Choroid plexus epithelial cell (primary cell): ENCODE results near the gene SEC11C.

Source experiments
- DNase-seq: peaks from one replicate; pipeline ENCODE4 v3.0.0-alpha.2; 2010; ENCODE audit warnings: low read depth
- H3K4me3 ChIP-seq: 2 replicates; pipeline ENCODE4 v1.5.1; 2011; ENCODE audit warnings: low read depth, mild to moderate bottlenecking, control low read depth, low read length, moderate library complexity
- TF ChIP-seq, protein P1 (sequence below): conservative IDR thresholded peaks from 2 replicates; pipeline ENCODE4 v1.5.1; 2011; ENCODE audit warnings: low read depth, mild to moderate bottlenecking, control low read depth, inconsistent platforms, low read length, moderate library complexity

SEC11C gene

DNA sequence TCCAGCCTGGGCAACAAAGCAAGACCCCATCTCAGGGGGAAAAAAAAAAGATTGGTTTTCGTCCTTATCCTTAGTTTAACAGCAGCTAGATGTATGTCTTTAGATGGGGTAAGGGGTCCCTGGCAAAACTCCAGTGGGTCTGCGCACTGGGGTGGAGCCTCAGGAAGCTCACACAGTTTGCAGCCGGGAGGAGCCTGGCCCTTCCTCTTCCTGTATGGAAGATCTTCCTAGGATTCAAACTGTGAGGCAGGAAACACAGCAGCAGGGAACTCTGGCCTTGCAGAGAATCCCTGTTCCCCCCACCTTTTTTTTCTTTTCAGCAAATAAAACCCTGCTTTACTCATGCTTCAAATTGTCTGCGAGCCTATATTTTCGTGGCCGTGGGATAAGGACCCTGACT is 67.8 kb downstream of the SEC11C start:
- TF ChIP-seq, protein P1, sequence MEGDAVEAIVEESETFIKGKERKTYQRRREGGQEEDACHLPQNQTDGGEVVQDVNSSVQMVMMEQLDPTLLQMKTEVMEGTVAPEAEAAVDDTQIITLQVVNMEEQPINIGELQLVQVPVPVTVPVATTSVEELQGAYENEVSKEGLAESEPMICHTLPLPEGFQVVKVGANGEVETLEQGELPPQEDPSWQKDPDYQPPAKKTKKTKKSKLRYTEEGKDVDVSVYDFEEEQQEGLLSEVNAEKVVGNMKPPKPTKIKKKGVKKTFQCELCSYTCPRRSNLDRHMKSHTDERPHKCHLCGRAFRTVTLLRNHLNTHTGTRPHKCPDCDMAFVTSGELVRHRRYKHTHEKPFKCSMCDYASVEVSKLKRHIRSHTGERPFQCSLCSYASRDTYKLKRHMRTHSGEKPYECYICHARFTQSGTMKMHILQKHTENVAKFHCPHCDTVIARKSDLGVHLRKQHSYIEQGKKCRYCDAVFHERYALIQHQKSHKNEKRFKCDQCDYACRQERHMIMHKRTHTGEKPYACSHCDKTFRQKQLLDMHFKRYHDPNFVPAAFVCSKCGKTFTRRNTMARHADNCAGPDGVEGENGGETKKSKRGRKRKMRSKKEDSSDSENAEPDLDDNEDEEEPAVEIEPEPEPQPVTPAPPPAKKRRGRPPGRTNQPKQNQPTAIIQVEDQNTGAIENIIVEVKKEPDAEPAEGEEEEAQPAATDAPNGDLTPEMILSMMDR = no peak
- no peak for DNase-seq
- no peak overlapping the region for H3K4me3 ChIP-seq
